Mammary epithelial cell (primary cell): Measurements from ENCODE around the gene ARHGAP26.

Source experiments
- CTCF ChIP-seq, 2 donors: IDR thresholded peaks in 1 of 2; conservative IDR thresholded peaks in 1 of 2; 2 replicates each; pipeline ENCODE4 v1.5.1; 2011 to 2012; ENCODE audit warnings: inconsistent platforms in 2 of 2, low read length in 2 of 2, mild to moderate bottlenecking in 2 of 2, control low read depth in 1 of 2, low read depth in 1 of 2; ENCODE audit not compliant: insufficient read depth in 1 of 2; ENCODE audit errors: extremely low read depth in 1 of 2
- EZH2 ChIP-seq: IDR thresholded peaks from 2 replicates; pipeline ENCODE4 v1.6.1; 2012; ENCODE audit warnings: low read length, inconsistent platforms, borderline replicate concordance

- TF ChIP-seq CTCF (conservative IDR thresholded peaks at IDR 0.05 in 1 of 2, IDR thresholded peaks at IDR 0.05 in 1 of 2; ENCODE audit: extremely low read depth in 1 of 2, insufficient read depth in 1 of 2, low read depth in 1 of 2, low read length in 2 of 2) = no peak
- TF ChIP-seq EZH2 = no peak
Measured at GRCh38 chr5:142800776-142801494, 30.8 kb downstream of the ARHGAP26 start.
